ENCODE data around the gene COQ4.
A peak's percentile ranks its signal among the peaks of the same experiment; 100 is the strongest.

The COQ4 gene

DNA sequence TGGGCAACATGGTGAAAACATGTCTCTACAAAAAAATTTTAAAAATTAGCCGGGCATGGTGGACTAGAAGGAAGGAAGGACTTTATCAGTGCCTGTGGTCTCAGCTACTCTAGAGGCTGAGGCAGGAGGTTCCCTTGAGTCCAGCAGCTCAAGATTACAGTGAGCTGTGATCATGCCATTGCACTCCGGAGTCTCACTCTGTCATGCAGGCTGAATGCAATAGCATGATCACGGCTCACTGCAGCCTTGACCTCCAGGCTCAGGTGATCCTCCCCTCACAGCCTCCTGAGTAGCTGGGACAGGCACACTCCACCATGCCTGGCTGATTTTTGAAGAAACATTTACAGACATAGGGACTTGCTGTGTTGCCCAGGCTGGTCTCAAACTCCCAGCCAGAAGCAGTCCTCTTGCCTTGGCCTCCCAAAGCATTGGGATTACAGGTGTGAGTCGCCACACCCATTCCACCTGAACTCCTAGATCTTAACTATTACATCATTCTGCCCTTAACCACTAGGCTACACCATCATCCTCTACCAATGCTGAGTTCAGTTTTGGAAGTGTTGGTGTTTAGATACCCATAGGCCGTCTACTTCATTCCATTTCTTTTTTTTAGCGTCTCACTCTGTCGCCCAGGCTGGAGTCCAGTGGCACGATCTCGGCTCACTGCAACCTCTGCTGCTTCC, 46.5 kb downstream of the COQ4 start (continued):
- TF ChIP-seq SNAI2 (CRISPR knock-in tag; IDR thresholded peaks at IDR 0.05): no peak

DNA sequence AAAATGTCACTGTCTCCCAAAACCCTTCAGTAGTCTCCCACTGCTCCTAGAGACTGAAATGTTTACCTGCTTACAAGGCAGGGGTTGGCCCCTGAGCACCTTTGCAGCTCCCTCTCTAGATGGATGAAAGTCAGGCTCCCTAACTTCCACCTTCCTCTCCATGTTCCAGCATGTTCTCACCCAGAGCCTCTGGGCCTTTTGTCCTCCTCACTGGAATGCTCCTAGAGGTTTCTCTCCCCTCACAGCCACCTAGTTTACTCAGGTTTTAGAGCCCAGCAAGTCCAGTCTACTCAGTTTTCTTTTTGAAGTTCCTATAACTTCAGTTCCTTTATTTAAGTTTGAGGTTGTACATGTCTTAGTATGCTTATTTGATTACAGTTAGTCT, 47.7 kb downstream of the COQ4 start:
- ATAC-seq: peak; percentile 14
- TF ChIP-seq TOX (CRISPR knock-in tag; IDR thresholded peaks at IDR 0.05; ENCODE audit: borderline replicate concordance): no peak
- TF ChIP-seq ISL1 (CRISPR knock-in tag; IDR thresholded peaks at IDR 0.05): no peak
- TF ChIP-seq, protein P1, sequence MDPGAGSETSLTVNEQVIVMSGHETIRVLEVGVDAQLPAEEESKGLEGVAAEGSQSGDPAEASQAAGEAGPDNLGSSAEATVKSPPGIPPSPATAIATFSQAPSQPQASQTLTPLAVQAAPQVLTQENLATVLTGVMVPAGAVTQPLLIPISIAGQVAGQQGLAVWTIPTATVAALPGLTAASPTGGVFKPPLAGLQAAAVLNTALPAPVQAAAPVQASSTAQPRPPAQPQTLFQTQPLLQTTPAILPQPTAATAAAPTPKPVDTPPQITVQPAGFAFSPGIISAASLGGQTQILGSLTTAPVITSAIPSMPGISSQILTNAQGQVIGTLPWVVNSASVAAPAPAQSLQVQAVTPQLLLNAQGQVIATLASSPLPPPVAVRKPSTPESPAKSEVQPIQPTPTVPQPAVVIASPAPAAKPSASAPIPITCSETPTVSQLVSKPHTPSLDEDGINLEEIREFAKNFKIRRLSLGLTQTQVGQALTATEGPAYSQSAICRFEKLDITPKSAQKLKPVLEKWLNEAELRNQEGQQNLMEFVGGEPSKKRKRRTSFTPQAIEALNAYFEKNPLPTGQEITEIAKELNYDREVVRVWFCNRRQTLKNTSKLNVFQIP (CRISPR knock-in tag; IDR thresholded peaks at IDR 0.05; ENCODE audit: borderline replicate concordance, low read depth): no peak
- no peak for TF ChIP-seq ZC3H10 (CRISPR knock-in tag; IDR thresholded peaks at IDR 0.05)
- no peak for TF ChIP-seq ZNF565 (CRISPR knock-in tag; conservative IDR thresholded peaks at IDR 0.05; ENCODE audit: low read depth)
- TF ChIP-seq BACH2 (CRISPR knock-in tag; IDR thresholded peaks at IDR 0.05; ENCODE audit: borderline replicate concordance): no peak
- TF ChIP-seq ZFP3 (CRISPR knock-in tag; IDR thresholded peaks at IDR 0.05): no peak
- TF ChIP-seq, protein P2, sequence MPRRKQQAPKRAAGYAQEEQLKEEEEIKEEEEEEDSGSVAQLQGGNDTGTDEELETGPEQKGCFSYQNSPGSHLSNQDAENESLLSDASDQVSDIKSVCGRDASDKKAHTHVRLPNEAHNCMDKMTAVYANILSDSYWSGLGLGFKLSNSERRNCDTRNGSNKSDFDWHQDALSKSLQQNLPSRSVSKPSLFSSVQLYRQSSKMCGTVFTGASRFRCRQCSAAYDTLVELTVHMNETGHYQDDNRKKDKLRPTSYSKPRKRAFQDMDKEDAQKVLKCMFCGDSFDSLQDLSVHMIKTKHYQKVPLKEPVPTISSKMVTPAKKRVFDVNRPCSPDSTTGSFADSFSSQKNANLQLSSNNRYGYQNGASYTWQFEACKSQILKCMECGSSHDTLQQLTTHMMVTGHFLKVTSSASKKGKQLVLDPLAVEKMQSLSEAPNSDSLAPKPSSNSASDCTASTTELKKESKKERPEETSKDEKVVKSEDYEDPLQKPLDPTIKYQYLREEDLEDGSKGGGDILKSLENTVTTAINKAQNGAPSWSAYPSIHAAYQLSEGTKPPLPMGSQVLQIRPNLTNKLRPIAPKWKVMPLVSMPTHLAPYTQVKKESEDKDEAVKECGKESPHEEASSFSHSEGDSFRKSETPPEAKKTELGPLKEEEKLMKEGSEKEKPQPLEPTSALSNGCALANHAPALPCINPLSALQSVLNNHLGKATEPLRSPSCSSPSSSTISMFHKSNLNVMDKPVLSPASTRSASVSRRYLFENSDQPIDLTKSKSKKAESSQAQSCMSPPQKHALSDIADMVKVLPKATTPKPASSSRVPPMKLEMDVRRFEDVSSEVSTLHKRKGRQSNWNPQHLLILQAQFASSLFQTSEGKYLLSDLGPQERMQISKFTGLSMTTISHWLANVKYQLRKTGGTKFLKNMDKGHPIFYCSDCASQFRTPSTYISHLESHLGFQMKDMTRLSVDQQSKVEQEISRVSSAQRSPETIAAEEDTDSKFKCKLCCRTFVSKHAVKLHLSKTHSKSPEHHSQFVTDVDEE (CRISPR knock-in tag; IDR thresholded peaks at IDR 0.05): no peak
- TF ChIP-seq, protein P3, sequence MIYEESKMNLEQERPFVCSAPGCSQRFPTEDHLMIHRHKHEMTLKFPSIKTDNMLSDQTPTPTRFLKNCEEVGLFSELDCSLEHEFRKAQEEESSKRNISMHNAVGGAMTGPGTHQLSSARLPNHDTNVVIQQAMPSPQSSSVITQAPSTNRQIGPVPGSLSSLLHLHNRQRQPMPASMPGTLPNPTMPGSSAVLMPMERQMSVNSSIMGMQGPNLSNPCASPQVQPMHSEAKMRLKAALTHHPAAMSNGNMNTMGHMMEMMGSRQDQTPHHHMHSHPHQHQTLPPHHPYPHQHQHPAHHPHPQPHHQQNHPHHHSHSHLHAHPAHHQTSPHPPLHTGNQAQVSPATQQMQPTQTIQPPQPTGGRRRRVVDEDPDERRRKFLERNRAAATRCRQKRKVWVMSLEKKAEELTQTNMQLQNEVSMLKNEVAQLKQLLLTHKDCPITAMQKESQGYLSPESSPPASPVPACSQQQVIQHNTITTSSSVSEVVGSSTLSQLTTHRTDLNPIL (CRISPR knock-in tag; IDR thresholded peaks at IDR 0.05; ENCODE audit: low read depth): no peak
- no peak for TF ChIP-seq ZNF8 (CRISPR knock-in tag; IDR thresholded peaks at IDR 0.05)
- TF ChIP-seq CSDC2 (CRISPR knock-in tag; IDR thresholded peaks at IDR 0.05): no peak
- TF ChIP-seq TCF4 (CRISPR knock-in tag; IDR thresholded peaks at IDR 0.05; ENCODE audit: borderline replicate concordance): no peak
- no peak for TF ChIP-seq GLIS3 (CRISPR knock-in tag; IDR thresholded peaks at IDR 0.05)
- no peak for TF ChIP-seq PPARA (CRISPR knock-in tag; IDR thresholded peaks at IDR 0.05; ENCODE audit: borderline replicate concordance)
- no peak for TF ChIP-seq ZNF70 (CRISPR knock-in tag; IDR thresholded peaks at IDR 0.05)
- TF ChIP-seq ARNTL (CRISPR knock-in tag; IDR thresholded peaks at IDR 0.05; ENCODE audit: borderline replicate concordance, low read depth): no peak
- no peak for TF ChIP-seq ZFP30 (CRISPR knock-in tag; IDR thresholded peaks at IDR 0.05)

DNA sequence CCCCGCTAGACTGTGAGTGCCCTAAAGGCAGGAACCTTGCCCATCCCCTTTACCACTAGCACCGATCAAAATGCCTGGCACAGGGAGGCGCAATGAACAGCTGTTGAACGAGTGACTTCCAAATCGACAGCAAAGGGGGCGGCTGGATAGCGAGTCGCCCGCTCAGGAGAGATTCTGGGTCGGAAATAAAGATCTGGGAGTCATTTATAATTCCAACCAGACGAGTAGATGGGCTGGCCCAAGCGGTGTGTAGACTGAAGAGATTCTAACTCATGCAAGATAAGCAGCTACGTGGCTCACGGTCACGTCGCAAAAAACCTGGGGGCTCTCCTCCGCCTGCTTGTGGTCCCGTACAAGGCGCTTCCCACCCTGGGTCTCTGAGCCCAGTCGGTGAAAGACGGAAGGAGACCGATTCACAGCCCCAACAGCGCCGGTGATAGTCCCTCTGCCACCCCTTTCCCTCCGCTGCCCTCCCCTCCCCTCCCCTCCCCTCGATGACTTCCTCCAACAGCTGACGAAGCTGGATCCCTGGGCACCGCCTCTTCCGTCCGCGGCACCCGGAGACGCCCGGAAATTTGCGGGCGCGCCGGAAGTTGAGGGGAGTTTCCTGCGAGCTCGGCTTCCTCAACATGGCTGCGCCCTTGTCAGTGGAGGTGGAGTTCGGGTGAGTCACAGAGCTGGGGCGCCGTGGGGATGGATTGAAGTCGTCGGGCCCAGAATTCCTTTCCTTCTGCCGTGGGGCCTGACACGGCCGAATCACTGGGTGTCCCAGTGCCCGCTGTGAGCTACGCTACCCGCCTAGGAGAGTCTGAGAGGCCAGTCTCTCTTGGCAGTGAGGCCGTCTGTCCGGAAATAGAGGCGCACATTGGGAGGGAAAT, 48.4 kb downstream of the COQ4 start, which contains the start of gene URM1:
URM1 (plus strand) TSS at position 623 of the 878 bp plus-strand sequence; CDS start at position 630, 7 bp downstream.
- TF ChIP-seq, protein P1 (CRISPR knock-in tag; IDR thresholded peaks at IDR 0.05; ENCODE audit: borderline replicate concordance, low read depth): no peak
- TF ChIP-seq TOX (CRISPR knock-in tag; IDR thresholded peaks at IDR 0.05; ENCODE audit: borderline replicate concordance) (no peak), CSDC2 (CRISPR knock-in tag; IDR thresholded peaks at IDR 0.05) (no peak), ZFP30 (CRISPR knock-in tag; IDR thresholded peaks at IDR 0.05) (no peak), ARNTL (CRISPR knock-in tag; IDR thresholded peaks at IDR 0.05; ENCODE audit: borderline replicate concordance, low read depth) (no peak), RARB (CRISPR knock-in tag; IDR thresholded peaks at IDR 0.05) (no peak), OSR1 (CRISPR knock-in tag; IDR thresholded peaks at IDR 0.05) (no peak), TCF4 (CRISPR knock-in tag; IDR thresholded peaks at IDR 0.05; ENCODE audit: borderline replicate concordance) (no peak)
- ATAC-seq: peak; percentile 98
